Activated effector memory CD4-positive, alpha-beta T cell treated with anti-CD3 and anti-CD28 coated beads, Interleukin-2, amount 50 U/mL, for 16 hours (primary cell): ENCODE data around the gene EXOC3L4.
"Not testable (repeated sequence)": the region's sequence is repeated elsewhere in the genome, so short reads cannot be mapped to it uniquely, and the experiment has no call there.

Experiments used
- DNase-seq: peaks from one replicate; pipeline ENCODE4 v3.0.0-alpha.2; 2020

The EXOC3L4 gene

GRCh38 chr14:103135333-103136260 lies 41.1 kb downstream of the EXOC3L4 start:
- no peak for DNase-seq

GRCh38 chr14:103136388-103137271 lies 42.1 kb downstream of the EXOC3L4 start:
- DNase-seq = no peak

GRCh38 chr14:103137689-103138300 lies 43.3 kb downstream of the EXOC3L4 start:
- no peak for DNase-seq

GRCh38 chr14:103138301-103139131 lies 44.0 kb downstream of the EXOC3L4 start:
- DNase-seq = no peak

GRCh38 chr14:103139132-103140025 lies 44.9 kb downstream of the EXOC3L4 start:
- no peak for DNase-seq

- DNase-seq = no peak
Observed at GRCh38 chr14:103140316-103141109, 46.0 kb downstream of the EXOC3L4 start.

- DNase-seq = no peak
Observed at GRCh38 chr14:103141117-103141796, 46.7 kb downstream of the EXOC3L4 start.

GRCh38 chr14:103142026-103142425 lies 47.5 kb downstream of the EXOC3L4 start:
- no peak for DNase-seq

GRCh38 chr14:103142721-103143302 lies 48.3 kb downstream of the EXOC3L4 start:
- no peak for DNase-seq

GRCh38 chr14:103143506-103143905 lies 49.0 kb downstream of the EXOC3L4 start:
- DNase-seq = no peak

- DNase-seq = no peak
Observed at GRCh38 chr14:103144085-103144484, 49.6 kb downstream of the EXOC3L4 start.

GRCh38 chr14:103146141-103146709 lies 51.7 kb downstream of the EXOC3L4 start:
- no peak for DNase-seq

- DNase-seq = no peak
Observed at GRCh38 chr14:103149351-103150237, 55.1 kb downstream of the EXOC3L4 start.

- no peak for DNase-seq
Observed at GRCh38 chr14:103151270-103151945, 56.9 kb downstream of the EXOC3L4 start.

- no peak for DNase-seq
Observed at GRCh38 chr14:103155010-103155409, 60.5 kb downstream of the EXOC3L4 start.

GRCh38 chr14:103155416-103155815 lies 60.9 kb downstream of the EXOC3L4 start:
- DNase-seq = not testable (repeated sequence)

GRCh38 chr14:103155826-103156394 lies 61.4 kb downstream of the EXOC3L4 start:
- no peak for DNase-seq
